Adrenal gland (tissue), 12 donors: ENCODE results near the gene RIC8B. TPM values are rescaled to one million over a fixed set of nuclear protein-coding genes. Genes with fewer than 3 reads are reported as not detected.

Experiments
- DNase-seq, 7 donors: peaks; one replicate each; pipeline ENCODE4 v3.0.0-alpha.2; 2019 to 2020
- H3K27ac ChIP-seq, 5 donors: fragments of 200-600 bp; sonication (generic) in 4 of 5; 1 replicate in 3 of 5; 2 replicates in 2 of 5; pipeline versions ENCODE4 v1.5.1 to v1.8.0; 2016 to 2020; ENCODE audit warnings: mild to moderate bottlenecking in 1 of 5
- H3K27me3 ChIP-seq: fragments of 200-600 bp; 2 replicates; pipeline ENCODE4 v1.8.0; 2021
- H3K36me3 ChIP-seq, 2 donors: fragments of 200-600 bp; replicated peaks in 1 of 2; 1 replicate in 1 of 2; 2 replicates in 1 of 2; pipeline versions ENCODE4 v1.5.1 to v1.8.0; 2018 to 2022
- H3K4me1 ChIP-seq, 2 donors: fragments of 200-600 bp; replicated peaks in 1 of 2; 1 replicate in 1 of 2; 2 replicates in 1 of 2; pipeline versions ENCODE4 v1.5.1 to v1.8.0; 2018 to 2021
- H3K4me3 ChIP-seq, 4 donors: fragments of 200-600 bp; sonication (generic) in 3 of 4; one replicate each; pipeline ENCODE4 v1.5.1; 2016 to 2018
- H3K9me3 ChIP-seq, 3 donors: fragments of 200-600 bp; sonication (generic) in 1 of 3; replicated peaks in 1 of 3; 1 replicate in 2 of 3; 2 replicates in 1 of 3; pipeline versions ENCODE4 v1.5.1 to v1.8.0; 2016 to 2021
- POLR2A ChIP-seq, 2 donors: fragments of 450-650 bp; IDR thresholded peaks; one replicate each; pipeline ENCODE4 v1.6.1; 2017; ENCODE audit warnings: antibody characterized with exemption in 2 of 2, mild to moderate bottlenecking in 2 of 2, moderate library complexity in 1 of 2
- WGBS, 4 donors: extraction: QIAGEN DNeasy Blood & Tissue Kit in 2 of 4; methylation state at CpG; one replicate each; pipeline versions ENCODE4 v1.1.5 to v1.1.7; 2013 to 2017; 5-methylcytosine and 5-hydroxymethylcytosine counted together
- intact Hi-C, 2 donors: fragments of 100-400 bp; cut with DNase I; formaldehyde crosslinking; loops; one replicate each; pipeline versions ENCODE4 v1.14.1 to v1.15.0; 2022 to 2023
- polyA plus RNA-seq, 3 donors: library from polyadenylated mRNA; stranded (reverse); fragments of 200-250 nt in 2 of 3; fragments of 350-450 nt in 1 of 3; fragmentation: Illumina TruSeq in 1 of 3; extraction: RNeasy Lipid Tissue Mini Kit (QIAGEN cat#74804) in 1 of 3; gene quantifications; one replicate each; pipeline ENCODE4 v1.2.3, GENCODE V29; 2013 to 2014
- total RNA-seq, 9 donors: library from RNA; depleted of rRNA in 4 of 9; stranded (reverse); fragments of >200 nt in 4 of 9; fragments of 120-200 nt in 1 of 9; fragmentation: NEBNext Ultra II Directional in 1 of 9; extraction: Animal tissue kit (Norgen Biotek cat#: 25700) in 1 of 9; gene quantifications; one replicate each; pipeline versions ENCODE4 v1.1.0 to v1.2.4, GENCODE V29; 2013 to 2023
- TF ChIP-seq, protein P1 (sequence below), 6 experiments: fragments of 450-650 bp in 4 of 6; fragments of 200-600 bp in 2 of 6; sonication (generic) in 1 of 6; IDR thresholded peaks; 1 replicate in 5 of 6; 2 replicates in 1 of 6; pipeline versions ENCODE4 v1.5.1 to v1.8.0; 2016 to 2021; ENCODE audit warnings: antibody characterized with exemption in 6 of 6, mild to moderate bottlenecking in 2 of 6, moderate library complexity in 1 of 6
- donor health status: healthy with polysubstance abuse.
- donor health status: Bipolar disorder and iron deficiency.
- donor health status: DM: yes; HTN: yes; CAD: no.
- donor health status: DM: no; HTN: no; CAD: no.
- donor health status: DM: no; HTN: no; CAD: no.
- donor health status: DM: yes; HTN: yes; CAD: no.

Gene RIC8B
- total and polyA plus RNA-seq, 12 donors = 5.1 to 29.3 (median 14.5) TPM

DNA sequence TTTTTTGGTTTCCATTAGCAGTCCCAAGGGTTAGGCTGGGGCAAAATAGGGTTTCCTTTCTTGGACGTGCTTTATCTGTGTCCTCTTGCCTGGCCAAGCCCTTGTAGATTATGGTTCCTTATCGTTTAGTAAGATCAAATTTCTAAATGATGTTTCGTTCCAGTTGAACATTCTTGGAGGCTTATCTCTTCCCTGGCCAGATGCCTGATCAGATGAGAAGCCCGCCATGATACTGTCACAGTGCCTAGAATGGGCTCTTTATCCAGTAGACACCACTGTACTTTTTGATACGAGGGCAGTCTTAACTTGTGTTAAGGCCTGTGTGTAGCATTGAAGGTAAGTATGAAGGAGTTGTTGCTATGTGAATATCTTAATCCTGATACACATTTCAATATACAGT is 105.1 kb downstream of the RIC8B start:
- Histone ChIP-seq H3K36me3 (no peaks in the 10 kb centered on the region), H3K27me3 (no peaks in the 10 kb centered on the region), H3K4me3 (no peak overlapping the region), H3K9me3 (no peaks in the 10 kb centered on the region), H3K27ac (no peak overlapping the region), H3K4me1 (peaks cover 3 to 10% of the 10 kb centered on the region in 2 donors)
- WGBS, 4 donors = 31 to 50% (median 42%) methylated on average over 5 of the region's 5 CpGs
- peak in 6 of 7 donors; percentile 50 to 69 (median 63) for DNase-seq
- TF ChIP-seq POLR2A (IDR thresholded peaks at IDR 0.05) = no peak
- TF ChIP-seq, protein P1, sequence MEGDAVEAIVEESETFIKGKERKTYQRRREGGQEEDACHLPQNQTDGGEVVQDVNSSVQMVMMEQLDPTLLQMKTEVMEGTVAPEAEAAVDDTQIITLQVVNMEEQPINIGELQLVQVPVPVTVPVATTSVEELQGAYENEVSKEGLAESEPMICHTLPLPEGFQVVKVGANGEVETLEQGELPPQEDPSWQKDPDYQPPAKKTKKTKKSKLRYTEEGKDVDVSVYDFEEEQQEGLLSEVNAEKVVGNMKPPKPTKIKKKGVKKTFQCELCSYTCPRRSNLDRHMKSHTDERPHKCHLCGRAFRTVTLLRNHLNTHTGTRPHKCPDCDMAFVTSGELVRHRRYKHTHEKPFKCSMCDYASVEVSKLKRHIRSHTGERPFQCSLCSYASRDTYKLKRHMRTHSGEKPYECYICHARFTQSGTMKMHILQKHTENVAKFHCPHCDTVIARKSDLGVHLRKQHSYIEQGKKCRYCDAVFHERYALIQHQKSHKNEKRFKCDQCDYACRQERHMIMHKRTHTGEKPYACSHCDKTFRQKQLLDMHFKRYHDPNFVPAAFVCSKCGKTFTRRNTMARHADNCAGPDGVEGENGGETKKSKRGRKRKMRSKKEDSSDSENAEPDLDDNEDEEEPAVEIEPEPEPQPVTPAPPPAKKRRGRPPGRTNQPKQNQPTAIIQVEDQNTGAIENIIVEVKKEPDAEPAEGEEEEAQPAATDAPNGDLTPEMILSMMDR (IDR thresholded peaks at IDR 0.05) = no peak
- intact Hi-C loops = no loop called here

DNA sequence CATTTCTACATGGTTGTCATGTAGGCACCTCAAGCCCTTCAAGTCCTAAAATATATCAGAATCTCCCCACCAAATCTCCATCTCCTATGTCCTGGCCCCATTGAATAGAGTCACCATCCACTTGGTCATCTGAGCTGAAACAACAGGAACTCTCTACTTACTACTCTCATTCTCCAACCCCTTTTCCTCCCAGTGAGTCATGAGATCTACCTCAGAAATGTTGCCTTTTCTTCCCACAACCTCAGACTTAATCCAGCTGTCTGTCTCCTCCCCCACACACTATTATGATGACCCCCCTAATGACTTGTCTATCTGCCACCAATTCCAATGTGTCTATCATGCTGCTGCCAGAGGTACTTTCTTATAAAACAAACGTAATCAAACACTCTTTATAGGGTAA is 108.9 kb downstream of the RIC8B start:
- intact Hi-C loops = no loop called here
- H3K9me3 ChIP-seq = no peaks in the 10 kb centered on the region
- no peak overlapping the region for H3K4me3 ChIP-seq
- TF ChIP-seq, protein P1 (IDR thresholded peaks at IDR 0.05) = no peak
- no peak for TF ChIP-seq POLR2A (IDR thresholded peaks at IDR 0.05)
- H3K27ac ChIP-seq = no peak overlapping the region
- peaks cover 3 to 9% of the 10 kb centered on the region in 2 donors for H3K4me1 ChIP-seq
- peaks cover 0 to 17% of the 10 kb centered on the region in 2 donors for H3K36me3 ChIP-seq
- 93 to 100% (median 97%) methylated on average over 1 of the region's 1 CpG for WGBS, 4 donors
- DNase-seq = no peak
- no peaks in the 10 kb centered on the region for H3K27me3 ChIP-seq

DNA sequence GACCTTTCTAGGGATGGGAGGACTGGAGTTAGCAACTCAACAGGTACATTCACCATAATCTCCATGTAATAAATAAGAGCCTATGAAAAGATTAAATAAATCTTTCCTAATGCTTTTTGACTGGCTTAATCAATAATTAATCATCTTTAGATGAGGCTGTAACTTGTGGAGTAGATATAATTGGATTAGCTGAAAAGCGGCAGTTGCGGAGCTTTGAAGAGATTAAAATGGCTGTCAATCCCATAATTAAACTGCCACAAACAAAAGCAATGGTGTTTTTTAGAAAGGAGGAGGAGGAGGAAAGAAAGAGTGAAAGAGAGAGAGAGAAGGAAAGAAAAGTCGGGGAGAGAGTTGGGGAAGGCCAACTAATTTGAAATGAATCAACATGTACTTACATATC is 110.5 kb downstream of the RIC8B start:
- intact Hi-C loops = no loop called here
- Histone ChIP-seq H3K36me3 (peaks cover 0 to 17% of the 10 kb centered on the region in 2 donors), H3K4me3 (no peak overlapping the region), H3K4me1 (peaks cover 0 to 3% of the 10 kb centered on the region in 2 donors), H3K27ac (no peak overlapping the region), H3K27me3 (no peaks in the 10 kb centered on the region), H3K9me3 (no peaks in the 10 kb centered on the region)
- no peak for DNase-seq
- no peak for TF ChIP-seq POLR2A (IDR thresholded peaks at IDR 0.05)
- TF ChIP-seq, protein P1 (IDR thresholded peaks at IDR 0.05) = no peak
- WGBS, 4 donors = 81 to 96% (median 94%) methylated on average over 3 of the region's 3 CpGs

DNA sequence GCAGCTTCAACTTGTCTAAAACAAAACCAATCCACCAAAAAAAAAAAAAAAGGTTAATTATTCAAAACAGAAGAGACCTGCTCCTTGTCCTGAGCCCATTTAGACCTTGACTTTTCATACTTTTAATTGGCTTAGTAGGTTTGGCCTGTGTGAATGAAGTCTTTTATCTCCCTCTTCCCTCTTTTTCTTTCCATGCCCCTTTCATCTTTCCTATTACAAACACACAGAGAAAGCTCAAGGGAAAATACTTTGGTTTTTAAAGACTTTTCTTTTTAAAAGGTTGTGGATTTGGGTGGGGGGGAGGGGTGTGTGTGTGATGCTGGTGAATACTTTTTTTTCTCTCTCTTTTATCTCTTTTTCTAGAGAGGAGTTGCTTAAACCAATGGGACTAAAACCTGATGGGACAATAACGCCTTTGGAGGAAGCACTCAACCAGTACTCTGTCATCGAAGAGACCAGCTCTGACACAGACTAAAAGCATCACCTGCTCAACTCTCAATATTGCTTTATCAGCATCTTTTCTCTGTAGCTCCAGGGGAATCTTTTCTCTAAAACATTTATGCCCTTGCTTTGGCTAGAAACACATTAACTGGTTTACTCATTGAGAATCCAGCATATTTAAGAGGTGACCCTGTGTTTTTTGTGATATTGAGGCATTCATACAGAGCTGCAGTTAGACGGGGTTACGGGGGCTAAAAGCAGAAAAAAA is 111.2 kb downstream of the RIC8B start:
- Histone ChIP-seq H3K27ac (no peak overlapping the region), H3K27me3 (no peaks in the 10 kb centered on the region), H3K4me1 (peaks cover 0 to 3% of the 10 kb centered on the region in 2 donors), H3K9me3 (no peaks in the 10 kb centered on the region), H3K4me3 (no peak overlapping the region), H3K36me3 (peaks cover 0 to 17% of the 10 kb centered on the region in 2 donors)
- DNase-seq = no peak
- 93 to 98% (median 95%) methylated on average over 4 of the region's 4 CpGs for WGBS, 4 donors
- intact Hi-C loops = no loop called here
- TF ChIP-seq, protein P1 (IDR thresholded peaks at IDR 0.05) = no peak
- no peak for TF ChIP-seq POLR2A (IDR thresholded peaks at IDR 0.05)
